ENCODE measurements around the gene KCNJ10. TPM values are rescaled to one million over a fixed set of nuclear protein-coding genes. Genes with fewer than 3 reads are reported as not detected.

The KCNJ10 gene
- total RNA-seq, 2 donors from 2014 or later: not detected

- no peaks in the 10 kb centered on the region for H3K9me3 ChIP-seq
- H3K36me3 ChIP-seq: no peaks in the 10 kb centered on the region
- ATAC-seq (ENCODE audit: insufficient number of reproducible peaks, low FRiP score, low read depth) (no peak), DNase-seq (ENCODE audit: low spot score) (no peak)
- H3K4me1 ChIP-seq (ENCODE audit: control insufficient read depth in 1 of 2, low read depth in 2 of 2): no peaks in the 10 kb centered on the region
- H3K27ac ChIP-seq: no peak overlapping the region
- H3K4me3 ChIP-seq: no peak overlapping the region
- TF ChIP-seq CTCF (IDR thresholded peaks at IDR 0.05): no peak
- H3K27me3 ChIP-seq (replicated peaks; ENCODE audit: insufficient read depth): no peaks in the 10 kb centered on the region
These were observed 5.2 kb downstream of the KCNJ10 start for GRCh38 chr1:160064746-160065145.

- ATAC-seq (ENCODE audit: insufficient number of reproducible peaks, low FRiP score, low read depth) (no peak), DNase-seq (ENCODE audit: low spot score) (no peak)
- no peak for TF ChIP-seq CTCF (IDR thresholded peaks at IDR 0.05)
- no peaks in the 10 kb centered on the region for H3K9me3 ChIP-seq
- no peaks in the 10 kb centered on the region for H3K36me3 ChIP-seq
- H3K27me3 ChIP-seq (replicated peaks; ENCODE audit: insufficient read depth): no peaks in the 10 kb centered on the region
- H3K4me1 ChIP-seq (ENCODE audit: control insufficient read depth in 1 of 2, low read depth in 2 of 2): no peaks in the 10 kb centered on the region
- H3K27ac ChIP-seq: no peak overlapping the region
- no peak overlapping the region for H3K4me3 ChIP-seq
These were observed 5.8 kb downstream of the KCNJ10 start for GRCh38 chr1:160064164-160064563.

GRCh38 chr1:160063176-160063575, 6.8 kb downstream of the KCNJ10 start:
- no peaks in the 10 kb centered on the region for H3K27me3 ChIP-seq (replicated peaks; ENCODE audit: insufficient read depth)
- TF ChIP-seq CTCF (IDR thresholded peaks at IDR 0.05): no peak
- H3K4me1 ChIP-seq (ENCODE audit: control insufficient read depth in 1 of 2, low read depth in 2 of 2): no peaks in the 10 kb centered on the region
- H3K9me3 ChIP-seq: no peaks in the 10 kb centered on the region
- no peak overlapping the region for H3K27ac ChIP-seq
- ATAC-seq (ENCODE audit: insufficient number of reproducible peaks, low FRiP score, low read depth) (no peak), DNase-seq (ENCODE audit: low spot score) (no peak)
- H3K4me3 ChIP-seq: no peak overlapping the region
- H3K36me3 ChIP-seq: no peaks in the 10 kb centered on the region

- no peak for DNase-seq (ENCODE audit: low spot score)
These were observed 7.8 kb downstream of the KCNJ10 start for GRCh38 chr1:160062230-160062532.

GRCh38 chr1:160061369-160062229, 8.4 kb downstream of the KCNJ10 start:
- H3K36me3 ChIP-seq: no peaks in the 10 kb centered on the region
- H3K27me3 ChIP-seq (replicated peaks; ENCODE audit: insufficient read depth): no peaks in the 10 kb centered on the region
- H3K4me1 ChIP-seq (ENCODE audit: control insufficient read depth in 1 of 2, low read depth in 2 of 2): no peaks in the 10 kb centered on the region
- DNase-seq (ENCODE audit: low spot score) (no peak), ATAC-seq (ENCODE audit: insufficient number of reproducible peaks, low FRiP score, low read depth) (no peak)
- no peak overlapping the region for H3K27ac ChIP-seq
- TF ChIP-seq CTCF (IDR thresholded peaks at IDR 0.05): no peak
- no peaks in the 10 kb centered on the region for H3K9me3 ChIP-seq
- H3K4me3 ChIP-seq: no peak overlapping the region

More at GRCh38 chr1:160062230-160062532, 7.8 kb downstream of the KCNJ10 start:
- TF ChIP-seq CTCF (IDR thresholded peaks at IDR 0.05): no peak
- H3K27ac ChIP-seq: no peak overlapping the region
- no peaks in the 10 kb centered on the region for H3K27me3 ChIP-seq (replicated peaks; ENCODE audit: insufficient read depth)
- no peaks in the 10 kb centered on the region for H3K4me1 ChIP-seq (ENCODE audit: control insufficient read depth in 1 of 2, low read depth in 2 of 2)
- no peak overlapping the region for H3K4me3 ChIP-seq
- ATAC-seq (ENCODE audit: insufficient number of reproducible peaks, low FRiP score, low read depth): no peak
- H3K36me3 ChIP-seq: no peaks in the 10 kb centered on the region
- no peaks in the 10 kb centered on the region for H3K9me3 ChIP-seq

Measured in thoracic aorta (tissue), 2 donors.